H1 (cell line): ENCODE results near the gene CPD. TPM values are rescaled to one million over a fixed set of nuclear protein-coding genes. Genes with fewer than 3 reads are reported as not detected.

Source experiments
- BACH1 ChIP-seq: IDR thresholded peaks from 2 replicates; pipeline ENCODE4 v1.6.1; 2012; ENCODE audit warnings: low read length, improper control_type of control experiment
- EZH2 ChIP-seq: fragments of 200-600 bp; sonication (generic); IDR thresholded peaks from 2 replicates; pipeline ENCODE4 v1.7.1; 2012; ENCODE audit warnings: low read depth, mild to moderate bottlenecking, moderate library complexity, low read length, inconsistent platforms; ENCODE audit not compliant: severe bottlenecking
- SP2 ChIP-seq: IDR thresholded peaks from 2 replicates; pipeline ENCODE4 v1.6.1; 2012; ENCODE audit warnings: mild to moderate bottlenecking, low read length, inconsistent platforms
- TBP ChIP-seq: IDR thresholded peaks from 2 replicates; pipeline ENCODE4 v1.6.1; 2011; ENCODE audit warnings: low read depth, low read length, improper control_type of control experiment
- polyA plus RNA-seq, 7 experiments: library from polyadenylated mRNA; depleted of rRNA in 3 of 7; stranded (reverse) in 5 of 7; unstranded in 2 of 7; fragments of >200 nt in 5 of 7; fragments of 200-250 nt in 2 of 7; gene quantifications; 1 replicate in 5 of 7; 2 replicates in 1 of 7; 4 replicates in 1 of 7; pipeline versions ENCODE4 v1.2.1 to v1.2.3, GENCODE V29; 2011 to 2013; ENCODE audit warnings: missing spikeins in 2 of 7, mixed read lengths in 2 of 7
- total RNA-seq: library from RNA; stranded (reverse); fragmentation: NEBNext Ultra II Directional; extraction: Animal tissue kit (Norgen Biotek cat#: 25700); gene quantifications from 2 replicates; pipeline ENCODE4 v1.2.1, GENCODE V29; 2021
- TF ChIP-seq, protein P1 (sequence below), 3 experiments: IDR thresholded peaks; 1 replicate in 2 of 3; 2 replicates in 1 of 3; pipeline versions ENCODE4 v1.5.1 to v1.6.1; 2011; ENCODE audit warnings: low read length in 3 of 3, mild to moderate bottlenecking in 3 of 3, inconsistent platforms in 2 of 3, low read depth in 1 of 3, moderate library complexity in 1 of 3; ENCODE audit not compliant: insufficient read depth in 1 of 3; ENCODE audit errors: control extremely low read depth in 1 of 3
- TF ChIP-seq, protein P2 (sequence below): IDR thresholded peaks from 2 replicates; pipeline ENCODE4 v1.6.1; 2011; ENCODE audit warnings: low read depth, mild to moderate bottlenecking, low read length; ENCODE audit not compliant: insufficient read depth

Gene CPD
- total and polyA plus RNA-seq, 2 of the 8 experiments (the other 6 are each of a cell fraction or from before 2014, with no cell fraction given), result 8.6 to 46.2 TPM

DNA sequence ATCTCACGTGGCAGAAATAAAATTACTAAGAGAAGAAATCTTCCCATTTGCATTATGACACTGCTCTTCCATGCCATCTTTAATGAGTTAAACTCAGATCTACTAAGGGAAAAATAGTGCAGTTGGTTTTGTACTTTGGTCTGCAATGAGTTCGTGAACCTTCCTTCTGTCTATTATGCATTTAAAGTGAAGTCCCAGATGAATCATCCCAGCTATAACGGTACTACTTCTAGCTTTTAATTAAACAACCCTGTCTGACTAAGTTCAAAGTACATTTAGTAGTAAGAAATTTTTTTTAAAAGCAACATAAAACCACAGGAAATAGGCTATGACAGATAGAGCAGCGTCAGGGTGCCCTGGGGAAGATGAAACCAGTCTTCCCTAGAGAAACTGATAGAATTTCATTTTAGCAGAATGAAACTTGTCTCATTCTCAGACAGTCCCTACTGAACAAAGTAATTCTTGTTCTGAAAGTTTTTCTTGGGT lies 46.6 kb upstream of the CPD start (continued):
- TF ChIP-seq, protein P1, sequence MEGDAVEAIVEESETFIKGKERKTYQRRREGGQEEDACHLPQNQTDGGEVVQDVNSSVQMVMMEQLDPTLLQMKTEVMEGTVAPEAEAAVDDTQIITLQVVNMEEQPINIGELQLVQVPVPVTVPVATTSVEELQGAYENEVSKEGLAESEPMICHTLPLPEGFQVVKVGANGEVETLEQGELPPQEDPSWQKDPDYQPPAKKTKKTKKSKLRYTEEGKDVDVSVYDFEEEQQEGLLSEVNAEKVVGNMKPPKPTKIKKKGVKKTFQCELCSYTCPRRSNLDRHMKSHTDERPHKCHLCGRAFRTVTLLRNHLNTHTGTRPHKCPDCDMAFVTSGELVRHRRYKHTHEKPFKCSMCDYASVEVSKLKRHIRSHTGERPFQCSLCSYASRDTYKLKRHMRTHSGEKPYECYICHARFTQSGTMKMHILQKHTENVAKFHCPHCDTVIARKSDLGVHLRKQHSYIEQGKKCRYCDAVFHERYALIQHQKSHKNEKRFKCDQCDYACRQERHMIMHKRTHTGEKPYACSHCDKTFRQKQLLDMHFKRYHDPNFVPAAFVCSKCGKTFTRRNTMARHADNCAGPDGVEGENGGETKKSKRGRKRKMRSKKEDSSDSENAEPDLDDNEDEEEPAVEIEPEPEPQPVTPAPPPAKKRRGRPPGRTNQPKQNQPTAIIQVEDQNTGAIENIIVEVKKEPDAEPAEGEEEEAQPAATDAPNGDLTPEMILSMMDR (IDR thresholded peaks at IDR 0.05; ENCODE audit: control extremely low read depth in 1 of 3, insufficient read depth in 1 of 3, low read depth in 1 of 3, low read length in 3 of 3), result no peak
- no peak for TF ChIP-seq EZH2
- TF ChIP-seq, protein P2, sequence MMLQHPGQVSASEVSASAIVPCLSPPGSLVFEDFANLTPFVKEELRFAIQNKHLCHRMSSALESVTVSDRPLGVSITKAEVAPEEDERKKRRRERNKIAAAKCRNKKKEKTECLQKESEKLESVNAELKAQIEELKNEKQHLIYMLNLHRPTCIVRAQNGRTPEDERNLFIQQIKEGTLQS, result no peak
- TF ChIP-seq TBP, result no peak
- no peak for TF ChIP-seq SP2
- no peak for TF ChIP-seq BACH1
